ENCODE measurements around the gene P4HA2.

DNA sequence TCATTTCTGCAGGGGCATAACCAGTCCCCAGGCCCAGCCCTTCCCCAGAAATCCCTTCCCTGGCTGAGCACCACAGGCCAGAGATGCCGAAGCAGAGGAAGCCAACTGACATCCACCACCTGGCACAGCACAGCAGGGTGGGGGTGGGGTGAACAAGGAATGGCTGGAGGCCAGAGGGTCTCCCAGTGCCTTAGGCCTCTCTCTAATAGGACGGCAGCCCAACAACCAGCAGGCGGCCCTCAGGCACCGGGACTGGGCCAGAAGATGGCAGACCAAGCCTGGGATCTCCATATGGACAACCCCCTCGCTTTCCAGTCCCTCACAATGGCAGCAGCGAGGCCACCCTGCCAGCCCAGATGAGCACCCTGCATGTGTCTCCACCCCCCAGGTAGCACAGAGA lies 43.1 kb upstream of the P4HA2 start:
- TF ChIP-seq, protein P1, sequence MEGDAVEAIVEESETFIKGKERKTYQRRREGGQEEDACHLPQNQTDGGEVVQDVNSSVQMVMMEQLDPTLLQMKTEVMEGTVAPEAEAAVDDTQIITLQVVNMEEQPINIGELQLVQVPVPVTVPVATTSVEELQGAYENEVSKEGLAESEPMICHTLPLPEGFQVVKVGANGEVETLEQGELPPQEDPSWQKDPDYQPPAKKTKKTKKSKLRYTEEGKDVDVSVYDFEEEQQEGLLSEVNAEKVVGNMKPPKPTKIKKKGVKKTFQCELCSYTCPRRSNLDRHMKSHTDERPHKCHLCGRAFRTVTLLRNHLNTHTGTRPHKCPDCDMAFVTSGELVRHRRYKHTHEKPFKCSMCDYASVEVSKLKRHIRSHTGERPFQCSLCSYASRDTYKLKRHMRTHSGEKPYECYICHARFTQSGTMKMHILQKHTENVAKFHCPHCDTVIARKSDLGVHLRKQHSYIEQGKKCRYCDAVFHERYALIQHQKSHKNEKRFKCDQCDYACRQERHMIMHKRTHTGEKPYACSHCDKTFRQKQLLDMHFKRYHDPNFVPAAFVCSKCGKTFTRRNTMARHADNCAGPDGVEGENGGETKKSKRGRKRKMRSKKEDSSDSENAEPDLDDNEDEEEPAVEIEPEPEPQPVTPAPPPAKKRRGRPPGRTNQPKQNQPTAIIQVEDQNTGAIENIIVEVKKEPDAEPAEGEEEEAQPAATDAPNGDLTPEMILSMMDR (IDR thresholded peaks at IDR 0.05 in 8 of 11, conservative IDR thresholded peaks at IDR 0.05 in 3 of 11) = no peak
- no peak for TF ChIP-seq POLR2A (IDR thresholded peaks at IDR 0.05)
- TF ChIP-seq POLR2AphosphoS5 (IDR thresholded peaks at IDR 0.05) = no peak
